ENCODE results near the gene AMPD2. TPM values are rescaled to one million over a fixed set of nuclear protein-coding genes. Genes with fewer than 3 reads are reported as not detected.
A peak's percentile ranks its signal among the peaks of the same experiment; 100 is the strongest.

AMPD2 gene
- total and polyA plus RNA-seq, 10 donors, result 25.2 to 193 (median 143) TPM

GRCh38 chr1:109630898-109631512 lies 11.4 kb downstream of the AMPD2 start:
- no peak for DNase-seq
- no peak overlapping the region for H3K4me3 ChIP-seq
- no peaks in the 10 kb centered on the region for H3K27me3 ChIP-seq (replicated peaks in 1 of 7)
- intact Hi-C loops (cut with DNase I; ENCODE audit: low total_unique reads), result no loop called here
- H3K4me1 ChIP-seq, result peaks cover 0 to 37% (median 8%) of the 10 kb centered on the region in 6 donors
- H3K9me3 ChIP-seq, result no peaks in the 10 kb centered on the region
- peak overlapping the region in 3 of 8 donors; percentile 8 to 67 (median 28) for H3K27ac ChIP-seq
- TF ChIP-seq POLR2AphosphoS5 (IDR thresholded peaks at IDR 0.05) (peak in 1 of 3 donors; percentile 31), POLR2A (IDR thresholded peaks at IDR 0.05) (no peak)
- TF ChIP-seq, protein P1, sequence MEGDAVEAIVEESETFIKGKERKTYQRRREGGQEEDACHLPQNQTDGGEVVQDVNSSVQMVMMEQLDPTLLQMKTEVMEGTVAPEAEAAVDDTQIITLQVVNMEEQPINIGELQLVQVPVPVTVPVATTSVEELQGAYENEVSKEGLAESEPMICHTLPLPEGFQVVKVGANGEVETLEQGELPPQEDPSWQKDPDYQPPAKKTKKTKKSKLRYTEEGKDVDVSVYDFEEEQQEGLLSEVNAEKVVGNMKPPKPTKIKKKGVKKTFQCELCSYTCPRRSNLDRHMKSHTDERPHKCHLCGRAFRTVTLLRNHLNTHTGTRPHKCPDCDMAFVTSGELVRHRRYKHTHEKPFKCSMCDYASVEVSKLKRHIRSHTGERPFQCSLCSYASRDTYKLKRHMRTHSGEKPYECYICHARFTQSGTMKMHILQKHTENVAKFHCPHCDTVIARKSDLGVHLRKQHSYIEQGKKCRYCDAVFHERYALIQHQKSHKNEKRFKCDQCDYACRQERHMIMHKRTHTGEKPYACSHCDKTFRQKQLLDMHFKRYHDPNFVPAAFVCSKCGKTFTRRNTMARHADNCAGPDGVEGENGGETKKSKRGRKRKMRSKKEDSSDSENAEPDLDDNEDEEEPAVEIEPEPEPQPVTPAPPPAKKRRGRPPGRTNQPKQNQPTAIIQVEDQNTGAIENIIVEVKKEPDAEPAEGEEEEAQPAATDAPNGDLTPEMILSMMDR (IDR thresholded peaks at IDR 0.05 in 8 of 11, conservative IDR thresholded peaks at IDR 0.05 in 3 of 11), result peak in 1 of 11 experiments; percentile 23
- H3K36me3 ChIP-seq, result peaks cover 0 to 70% (median 57%) of the 10 kb centered on the region in 6 donors
- WGBS, 5 donors, result 94 to 98% (median 96%) methylated on average over 6 to 14 of the region's 14 CpGs

DNA sequence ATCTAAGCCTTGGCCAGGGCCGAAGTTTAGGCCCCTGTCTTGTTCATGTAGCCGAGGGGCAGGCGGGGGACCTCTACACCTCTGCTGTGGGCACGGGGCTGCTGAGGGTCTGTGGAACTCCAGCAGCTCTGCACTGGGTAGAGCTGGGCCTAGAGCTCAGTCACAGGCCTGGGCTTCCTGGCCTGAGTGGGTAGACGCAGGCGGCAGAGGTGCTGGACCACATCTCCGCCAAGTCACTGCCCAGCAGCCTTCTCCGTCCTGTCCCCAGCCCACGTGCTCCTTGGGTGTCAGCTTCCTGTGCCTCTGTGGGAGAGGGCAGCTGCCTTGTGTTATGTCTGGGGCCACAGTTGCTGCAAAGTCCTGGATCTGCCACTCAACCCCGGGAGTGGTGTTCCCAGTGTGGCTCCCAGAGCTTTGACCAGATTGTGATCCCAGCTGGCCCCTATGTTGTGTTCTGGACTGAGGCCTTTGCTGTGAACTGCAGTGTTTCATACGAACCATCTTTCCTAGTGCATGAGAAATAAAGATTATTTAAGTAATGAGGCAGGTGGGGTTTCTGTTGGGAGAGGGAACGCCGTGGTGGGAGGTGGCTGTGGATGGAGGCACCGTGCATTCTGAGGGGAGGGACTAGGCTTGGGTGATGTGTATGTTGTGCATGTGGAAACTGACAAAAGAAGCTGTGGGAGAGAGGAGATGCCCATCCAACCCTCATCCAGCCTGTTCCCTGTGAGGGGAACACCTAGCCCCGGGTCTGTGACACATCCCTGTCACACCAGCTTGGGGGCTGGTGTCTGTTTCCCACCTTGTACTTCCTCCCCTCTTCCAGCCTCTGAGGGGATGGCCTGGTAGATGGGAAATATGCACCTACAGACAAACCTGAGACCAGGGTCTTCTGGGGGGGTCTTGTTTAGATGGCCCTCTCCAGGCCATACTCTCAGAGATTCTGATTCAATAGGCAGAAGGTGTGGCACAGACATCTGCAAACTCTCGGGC lies 12.2 kb downstream of the AMPD2 start:
- H3K36me3 ChIP-seq, result peaks cover 0 to 62% (median 49%) of the 10 kb centered on the region in 6 donors
- peak overlapping the region in 4 of 8 donors; percentile 49 to 67 (median 50) for H3K27ac ChIP-seq
- intact Hi-C loops (cut with DNase I; ENCODE audit: low total_unique reads), result no loop called here
- no peaks in the 10 kb centered on the region for H3K27me3 ChIP-seq (replicated peaks in 1 of 7)
- peaks cover 0 to 39% (median 8%) of the 10 kb centered on the region in 6 donors for H3K4me1 ChIP-seq
- peak in 2 of 3 donors; percentile 21 to 42 for TF ChIP-seq POLR2AphosphoS5 (IDR thresholded peaks at IDR 0.05)
- TF ChIP-seq, protein P1 (IDR thresholded peaks at IDR 0.05 in 8 of 11, conservative IDR thresholded peaks at IDR 0.05 in 3 of 11), result no peak
- TF ChIP-seq POLR2A (IDR thresholded peaks at IDR 0.05), result no peak
- no peak for DNase-seq
- 82 to 94% (median 91%) methylated on average over 9 to 16 of the region's 16 CpGs for WGBS, 5 donors
- no peaks in the 10 kb centered on the region for H3K9me3 ChIP-seq
- H3K4me3 ChIP-seq, result no peak overlapping the region

GRCh38 chr1:109632671-109633346 lies 13.2 kb downstream of the AMPD2 start:
- intact Hi-C loops (cut with DNase I; ENCODE audit: low total_unique reads), result no loop called here
- Histone ChIP-seq H3K9me3 (no peaks in the 10 kb centered on the region), H3K27me3 (replicated peaks in 1 of 7) (no peaks in the 10 kb centered on the region), H3K27ac (peak overlapping the region in 7 of 8 donors; percentile 11 to 67 (median 49)), H3K4me1 (peaks cover 0 to 39% (median 8%) of the 10 kb centered on the region in 6 donors), H3K36me3 (peaks cover 0 to 52% (median 39%) of the 10 kb centered on the region in 6 donors), H3K4me3 (no peak overlapping the region)
- TF ChIP-seq, protein P1 (IDR thresholded peaks at IDR 0.05 in 8 of 11, conservative IDR thresholded peaks at IDR 0.05 in 3 of 11), result no peak
- TF ChIP-seq POLR2AphosphoS5 (IDR thresholded peaks at IDR 0.05), result peak; percentile 46 to 69 (median 67)
- no peak for DNase-seq
- WGBS, 5 donors, result 69 to 81% (median 74%) methylated on average over 3 to 5 of the region's 5 CpGs

All from spleen (tissue), 11 donors.